ENCODE results near the gene PIGC.

- TF ChIP-seq CTCF (IDR thresholded peaks at IDR 0.05): no peak
- TF ChIP-seq EP300 (IDR thresholded peaks at IDR 0.05): no peak
These were observed 38.2 kb upstream of the PIGC start for GRCh38 chr1:172482044-172482443.

All from tibial nerve (tissue), 4 donors.